22Rv1 (cell line): Measurements from ENCODE around the gene MAP3K7CL.

Source experiments
- ZFX ChIP-seq: fragments of 450-650 bp; IDR thresholded peaks from 2 replicates; pipeline ENCODE4 v1.6.1; 2017; ENCODE audit warnings: antibody characterized with exemption, borderline replicate concordance
- TF ChIP-seq, protein P1 (sequence below): fragments of 450-650 bp; IDR thresholded peaks from 2 replicates; pipeline ENCODE4 v1.5.1; 2017; ENCODE audit warnings: mild to moderate bottlenecking

GRCh38 chr21:29146726-29147125 lies 16.3 kb downstream of the MAP3K7CL start:
- TF ChIP-seq, protein P1, sequence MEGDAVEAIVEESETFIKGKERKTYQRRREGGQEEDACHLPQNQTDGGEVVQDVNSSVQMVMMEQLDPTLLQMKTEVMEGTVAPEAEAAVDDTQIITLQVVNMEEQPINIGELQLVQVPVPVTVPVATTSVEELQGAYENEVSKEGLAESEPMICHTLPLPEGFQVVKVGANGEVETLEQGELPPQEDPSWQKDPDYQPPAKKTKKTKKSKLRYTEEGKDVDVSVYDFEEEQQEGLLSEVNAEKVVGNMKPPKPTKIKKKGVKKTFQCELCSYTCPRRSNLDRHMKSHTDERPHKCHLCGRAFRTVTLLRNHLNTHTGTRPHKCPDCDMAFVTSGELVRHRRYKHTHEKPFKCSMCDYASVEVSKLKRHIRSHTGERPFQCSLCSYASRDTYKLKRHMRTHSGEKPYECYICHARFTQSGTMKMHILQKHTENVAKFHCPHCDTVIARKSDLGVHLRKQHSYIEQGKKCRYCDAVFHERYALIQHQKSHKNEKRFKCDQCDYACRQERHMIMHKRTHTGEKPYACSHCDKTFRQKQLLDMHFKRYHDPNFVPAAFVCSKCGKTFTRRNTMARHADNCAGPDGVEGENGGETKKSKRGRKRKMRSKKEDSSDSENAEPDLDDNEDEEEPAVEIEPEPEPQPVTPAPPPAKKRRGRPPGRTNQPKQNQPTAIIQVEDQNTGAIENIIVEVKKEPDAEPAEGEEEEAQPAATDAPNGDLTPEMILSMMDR, result no peak
- no peak for TF ChIP-seq ZFX
